Measurements from ENCODE around the gene CEP126. TPM values are rescaled to one million over a fixed set of nuclear protein-coding genes. Genes with fewer than 3 reads are reported as not detected.

CEP126 gene
- total RNA-seq, 1 donor from 2014 or later, result 9.6 TPM

GRCh38 chr11:101914341-101914737, 471 bp upstream of the CEP126 start:
- DNase-seq (ENCODE audit: extremely low spot score, unreplicated experiment), result no peak

GRCh38 chr11:101915791-101916291, 1.0 kb downstream of the CEP126 start:
- DNase-seq (ENCODE audit: extremely low spot score, unreplicated experiment), result no peak
- peaks cover 52% of the 10 kb centered on the region for H3K4me1 Mint-ChIP-seq (ENCODE audit: unreplicated experiment)
- no peak for TF ChIP-seq CTCF (IDR thresholded peaks at IDR 0.05)
- H3K27ac Mint-ChIP-seq (ENCODE audit: unreplicated experiment), result peak overlapping the region; percentile 97
- H3K36me3 Mint-ChIP-seq (ENCODE audit: unreplicated experiment), result no peaks in the 10 kb centered on the region
- H3K9me3 Mint-ChIP-seq (ENCODE audit: unreplicated experiment), result no peaks in the 10 kb centered on the region
- peak overlapping the region; percentile 93 for H3K4me3 Mint-ChIP-seq (ENCODE audit: unreplicated experiment)
- H3K27me3 Mint-ChIP-seq (ENCODE audit: unreplicated experiment), result no peaks in the 10 kb centered on the region

More at GRCh38 chr11:101914341-101914737, 471 bp upstream of the CEP126 start:
- no peaks in the 10 kb centered on the region for H3K27me3 Mint-ChIP-seq (ENCODE audit: unreplicated experiment)
- peaks cover 56% of the 10 kb centered on the region for H3K4me1 Mint-ChIP-seq (ENCODE audit: unreplicated experiment)
- no peaks in the 10 kb centered on the region for H3K36me3 Mint-ChIP-seq (ENCODE audit: unreplicated experiment)
- TF ChIP-seq CTCF (IDR thresholded peaks at IDR 0.05), result no peak
- H3K27ac Mint-ChIP-seq (ENCODE audit: unreplicated experiment), result peak overlapping the region; percentile 97
- H3K4me3 Mint-ChIP-seq (ENCODE audit: unreplicated experiment), result peak overlapping the region; percentile 93
- peaks cover 3% of the 10 kb centered on the region for H3K9me3 Mint-ChIP-seq (ENCODE audit: unreplicated experiment)

DNA sequence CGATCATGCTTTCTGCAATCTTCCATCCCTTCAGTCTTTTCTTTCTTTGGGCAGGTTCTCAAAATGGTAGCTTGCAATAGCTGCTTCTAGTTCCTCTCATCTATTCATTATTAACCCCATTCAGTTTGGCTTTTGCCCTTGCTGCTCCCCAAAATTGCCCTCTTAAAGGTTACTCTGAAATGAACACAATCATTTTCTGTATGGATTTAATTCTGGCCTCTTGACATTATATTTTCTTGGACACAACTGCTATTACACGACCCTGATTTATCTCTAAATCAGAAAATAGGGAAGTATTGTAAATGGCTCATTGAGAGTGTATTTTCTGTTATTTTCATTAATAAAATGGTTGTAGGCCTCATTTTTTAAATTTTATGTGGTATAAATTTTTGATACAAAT, 1.6 kb downstream of the CEP126 start, which contains the start of gene ANGPTL5:
Gene ANGPTL5, minus strand, starts transcription at position 101 of the 400 bp plus-strand sequence. CDS start 8,613 bp downstream, outside the sequence.
- Mint-ChIP-seq H3K36me3 (ENCODE audit: unreplicated experiment) (no peaks in the 10 kb centered on the region), H3K27ac (ENCODE audit: unreplicated experiment) (peak within 1 kb of the TSS; percentile 97), H3K9me3 (ENCODE audit: unreplicated experiment) (no peaks in the 10 kb centered on the region), H3K4me3 (ENCODE audit: unreplicated experiment) (peak within 1 kb of the TSS; percentile 93), H3K27me3 (ENCODE audit: unreplicated experiment) (no peaks in the 10 kb centered on the region), H3K4me1 (ENCODE audit: unreplicated experiment) (peaks cover 52% of the 10 kb centered on the region)
- DNase-seq (ENCODE audit: extremely low spot score, unreplicated experiment), result no peak
- TF ChIP-seq CTCF (IDR thresholded peaks at IDR 0.05), result no peak

DNA sequence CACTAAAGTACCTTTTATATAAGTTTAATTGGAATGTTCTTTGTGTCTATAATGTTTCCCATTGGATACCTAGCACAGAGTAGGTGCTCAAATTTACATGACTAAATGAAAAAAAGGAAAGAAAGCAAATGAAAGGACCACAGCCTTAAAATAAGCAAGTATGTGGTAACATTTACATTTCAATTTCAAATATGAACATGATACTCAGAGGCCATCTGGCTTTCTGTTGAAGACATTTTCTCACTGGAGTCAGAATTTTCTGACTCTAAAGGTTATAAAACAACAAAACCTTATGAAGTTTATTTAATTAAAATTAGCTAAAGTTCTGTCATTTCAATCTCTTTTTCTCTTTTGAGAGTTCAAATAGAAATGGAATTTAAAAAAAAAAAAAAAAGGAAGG, 2.4 kb downstream of the CEP126 start:
- H3K9me3 Mint-ChIP-seq (ENCODE audit: unreplicated experiment), result no peaks in the 10 kb centered on the region
- TF ChIP-seq CTCF (IDR thresholded peaks at IDR 0.05), result no peak
- no peak overlapping the region for H3K27ac Mint-ChIP-seq (ENCODE audit: unreplicated experiment)
- no peaks in the 10 kb centered on the region for H3K27me3 Mint-ChIP-seq (ENCODE audit: unreplicated experiment)
- no peaks in the 10 kb centered on the region for H3K36me3 Mint-ChIP-seq (ENCODE audit: unreplicated experiment)
- H3K4me3 Mint-ChIP-seq (ENCODE audit: unreplicated experiment), result no peak overlapping the region
- no peak for DNase-seq (ENCODE audit: extremely low spot score, unreplicated experiment)
- peaks cover 47% of the 10 kb centered on the region for H3K4me1 Mint-ChIP-seq (ENCODE audit: unreplicated experiment)

GRCh38 chr11:101920992-101921391, 6.2 kb downstream of the CEP126 start:
- H3K36me3 Mint-ChIP-seq (ENCODE audit: unreplicated experiment), result peaks cover 11% of the 10 kb centered on the region
- H3K27me3 Mint-ChIP-seq (ENCODE audit: unreplicated experiment), result no peaks in the 10 kb centered on the region
- peaks cover 19% of the 10 kb centered on the region for H3K4me1 Mint-ChIP-seq (ENCODE audit: unreplicated experiment)
- H3K4me3 Mint-ChIP-seq (ENCODE audit: unreplicated experiment), result no peak overlapping the region
- TF ChIP-seq CTCF (IDR thresholded peaks at IDR 0.05), result no peak
- no peak for DNase-seq (ENCODE audit: extremely low spot score, unreplicated experiment)
- no peak overlapping the region for H3K27ac Mint-ChIP-seq (ENCODE audit: unreplicated experiment)
- H3K9me3 Mint-ChIP-seq (ENCODE audit: unreplicated experiment), result peaks cover 4% of the 10 kb centered on the region
